Gastroesophageal sphincter (tissue), 4 donors: ENCODE results near the gene ERMAP. TPM values are rescaled to one million over a fixed set of nuclear protein-coding genes. Genes with fewer than 3 reads are reported as not detected.

Experiments used
- ATAC-seq: fragments of 150-250 bp; one replicate; pipeline ENCODE4 v1.9.1; 2016; ENCODE audit warnings: mild to moderate bottlenecking, moderate library complexity
- H3K27ac ChIP-seq, 4 donors: fragments of 200-600 bp; sonication (generic) in 3 of 4; 1 replicate in 3 of 4; 2 replicates in 1 of 4; pipeline ENCODE4 v1.5.1; 2016 to 2019
- H3K27me3 ChIP-seq: fragments of 200-600 bp; sonication (generic); one replicate; pipeline ENCODE4 v1.5.1; 2019
- H3K36me3 ChIP-seq, 2 donors: fragments of 200-600 bp; sonication (generic); one replicate each; pipeline ENCODE4 v1.5.1; 2019; ENCODE audit warnings: control low read depth in 1 of 2
- H3K4me1 ChIP-seq, 3 donors: fragments of 200-600 bp; sonication (generic); 1 replicate in 2 of 3; 2 replicates in 1 of 3; pipeline ENCODE4 v1.5.1; 2016 to 2019; ENCODE audit warnings: control low read depth in 2 of 3
- H3K4me3 ChIP-seq, 2 donors: fragments of 200-600 bp; sonication (generic); one replicate each; pipeline ENCODE4 v1.5.1; 2019; ENCODE audit warnings: mild to moderate bottlenecking in 1 of 2, moderate library complexity in 1 of 2
- H3K9me3 ChIP-seq, 3 donors: fragments of 200-600 bp; sonication (generic); one replicate each; pipeline ENCODE4 v1.5.1; 2017 to 2019; ENCODE audit warnings: control low read depth in 2 of 3
- CTCF ChIP-seq, 4 experiments: fragments of 200-600 bp in 2 of 4; fragments of 450-650 bp in 2 of 4; sonication (generic) in 1 of 4; IDR thresholded peaks; one replicate each; pipeline ENCODE4 v1.5.1; 2017 to 2019; ENCODE audit warnings: antibody characterized with exemption in 4 of 4, mild to moderate bottlenecking in 2 of 4, moderate library complexity in 2 of 4
- EP300 ChIP-seq: sonication (generic); formaldehyde crosslinking; IDR thresholded peaks from one replicate; pipeline ENCODE4 v1.6.1; 2017; ENCODE audit warnings: antibody characterized with exemption, mild to moderate bottlenecking
- POLR2A ChIP-seq, 2 donors: fragments of 450-650 bp; IDR thresholded peaks; one replicate each; pipeline ENCODE4 v1.6.1; 2017; ENCODE audit warnings: antibody characterized with exemption in 2 of 2, mild to moderate bottlenecking in 2 of 2, moderate library complexity in 1 of 2
- POLR2AphosphoS5 ChIP-seq: sonication (generic); formaldehyde crosslinking; IDR thresholded peaks from one replicate; pipeline ENCODE4 v1.6.1; 2017; ENCODE audit warnings: antibody characterized with exemption
- WGBS, 2 donors: methylation state at CpG; one replicate each; pipeline ENCODE4 v1.1.5; 2018; ENCODE audit warnings: low coverage in 1 of 2; 5-methylcytosine and 5-hydroxymethylcytosine counted together
- total RNA-seq, 4 donors: library from RNA; depleted of rRNA; stranded (reverse); fragments of >200 nt; gene quantifications; one replicate each; pipeline ENCODE4 v1.1.0, GENCODE V29; 2016

ERMAP gene
- total RNA-seq, 4 donors from 2014 or later, result 9.4 to 14.6 (median 10.5) TPM

DNA sequence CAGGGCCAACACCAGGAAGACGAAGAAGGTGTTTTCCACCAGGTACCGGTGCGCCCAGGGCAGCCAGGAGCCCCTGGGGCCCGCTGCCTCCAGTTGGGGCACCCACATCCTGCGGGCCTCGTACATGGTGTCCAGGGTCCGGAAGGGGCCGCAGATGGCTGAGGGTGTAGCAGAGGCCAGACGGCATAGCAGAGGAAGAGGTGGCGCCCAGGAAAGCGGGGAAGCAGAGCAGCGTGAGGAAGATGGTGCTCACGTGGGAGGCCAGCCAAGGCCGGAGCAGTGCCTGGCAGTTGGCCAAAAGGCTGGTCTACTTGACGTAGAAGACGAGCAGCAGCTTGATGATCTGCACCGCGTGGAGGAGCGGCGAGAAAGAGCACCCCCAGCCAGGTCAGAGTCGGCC, 69.9 kb downstream of the ERMAP start:
- WGBS, 2 donors, result 52 to 68% methylated on average over 10 to 14 of the region's 21 CpGs
- no peak overlapping the region for H3K4me3 ChIP-seq
- H3K27ac ChIP-seq, result no peak overlapping the region
- H3K36me3 ChIP-seq, result no peaks in the 10 kb centered on the region
- no peak for ATAC-seq
- H3K4me1 ChIP-seq, result no peaks in the 10 kb centered on the region
- TF ChIP-seq POLR2AphosphoS5 (no peak), CTCF (IDR thresholded peaks at IDR 0.05) (no peak), POLR2A (IDR thresholded peaks at IDR 0.05) (no peak), EP300 (no peak)
- no peaks in the 10 kb centered on the region for H3K9me3 ChIP-seq
- H3K27me3 ChIP-seq, result peaks cover 12% of the 10 kb centered on the region

DNA sequence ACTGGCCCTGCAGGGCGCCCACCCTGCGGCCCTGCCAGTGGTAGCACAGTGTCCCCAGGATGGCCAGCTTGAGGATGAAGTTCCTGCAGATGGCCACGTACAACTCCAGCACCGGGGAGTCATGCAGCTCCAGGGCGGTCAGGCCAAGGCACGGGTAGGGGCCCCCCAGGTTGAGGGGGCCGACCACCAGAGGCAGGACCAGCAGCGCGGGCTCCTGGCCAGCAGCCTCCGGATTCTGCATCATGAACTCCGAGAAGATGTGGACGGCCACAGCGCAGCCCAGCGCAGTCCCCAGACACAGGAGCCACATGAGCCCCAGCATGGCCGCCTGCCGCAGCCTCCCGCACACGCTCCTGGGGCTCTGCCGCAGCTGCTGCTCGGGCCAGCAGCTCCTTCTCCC, 70.4 kb downstream of the ERMAP start:
- peaks cover 12% of the 10 kb centered on the region for H3K27me3 ChIP-seq
- WGBS, 2 donors, result no CpG with 5 or more reads among the region's 20 CpGs
- H3K9me3 ChIP-seq, result no peaks in the 10 kb centered on the region
- H3K4me3 ChIP-seq, result no peak overlapping the region
- TF ChIP-seq POLR2A (IDR thresholded peaks at IDR 0.05) (no peak), CTCF (IDR thresholded peaks at IDR 0.05) (no peak), POLR2AphosphoS5 (no peak), EP300 (no peak)
- no peaks in the 10 kb centered on the region for H3K36me3 ChIP-seq
- no peak overlapping the region for H3K27ac ChIP-seq
- H3K4me1 ChIP-seq, result no peaks in the 10 kb centered on the region
- ATAC-seq, result no peak

GRCh38 chr1:42888013-42888633, 71.2 kb downstream of the ERMAP start:
- no peaks in the 10 kb centered on the region for H3K36me3 ChIP-seq
- peaks cover 12% of the 10 kb centered on the region for H3K27me3 ChIP-seq
- no peaks in the 10 kb centered on the region for H3K9me3 ChIP-seq
- H3K4me1 ChIP-seq, result no peaks in the 10 kb centered on the region
- no peak overlapping the region for H3K27ac ChIP-seq
- no peak for ATAC-seq
- WGBS, 2 donors, result 92 to 100% methylated on average over 2 to 13 of the region's 31 CpGs
- TF ChIP-seq POLR2A (IDR thresholded peaks at IDR 0.05) (no peak), CTCF (IDR thresholded peaks at IDR 0.05) (no peak), EP300 (no peak), POLR2AphosphoS5 (no peak)
- H3K4me3 ChIP-seq, result no peak overlapping the region

DNA sequence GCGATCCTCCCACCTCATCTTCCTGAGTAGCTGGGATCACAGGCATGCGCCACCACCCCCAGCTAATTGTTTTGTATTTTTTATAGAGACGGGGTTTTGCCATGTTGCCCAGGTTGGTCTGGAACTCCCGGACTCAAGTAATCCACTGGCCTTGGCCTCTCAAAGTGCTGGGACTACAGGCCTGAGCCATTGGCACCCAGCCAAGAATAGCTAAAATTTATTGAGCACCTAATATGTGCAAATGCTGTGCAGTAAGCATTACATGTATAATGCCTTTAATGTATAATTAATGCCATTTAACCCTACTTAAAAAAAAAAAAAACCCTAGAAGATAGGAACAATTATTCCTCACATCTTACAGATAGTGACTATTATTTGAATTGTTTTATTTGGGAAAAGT, 72.3 kb downstream of the ERMAP start:
- Histone ChIP-seq H3K4me3 (no peak overlapping the region), H3K9me3 (no peaks in the 10 kb centered on the region), H3K27me3 (peaks cover 12% of the 10 kb centered on the region), H3K4me1 (no peaks in the 10 kb centered on the region), H3K36me3 (no peaks in the 10 kb centered on the region), H3K27ac (no peak overlapping the region)
- ATAC-seq, result no peak
- TF ChIP-seq POLR2AphosphoS5, result no peak
- TF ChIP-seq EP300, result no peak
- no peak for TF ChIP-seq CTCF (IDR thresholded peaks at IDR 0.05)
- no peak for TF ChIP-seq POLR2A (IDR thresholded peaks at IDR 0.05)
- 88 to 93% methylated on average over 4 of the region's 4 CpGs for WGBS, 2 donors

GRCh38 chr1:42891465-42892138, 74.7 kb downstream of the ERMAP start:
- Histone ChIP-seq H3K36me3 (no peaks in the 10 kb centered on the region), H3K9me3 (no peaks in the 10 kb centered on the region), H3K27ac (no peak overlapping the region), H3K4me1 (no peaks in the 10 kb centered on the region), H3K27me3 (peaks cover 7% of the 10 kb centered on the region), H3K4me3 (no peak overlapping the region)
- 38 to 80% methylated on average over 1 to 3 of the region's 5 CpGs for WGBS, 2 donors
- TF ChIP-seq POLR2A (IDR thresholded peaks at IDR 0.05) (no peak), POLR2AphosphoS5 (no peak), CTCF (IDR thresholded peaks at IDR 0.05) (no peak), EP300 (no peak)
- no peak for ATAC-seq
